Fibroblast of skin of left quadriceps (primary cell): Measurements from ENCODE around the gene PRELID1.

ENCODE experiments used
- DNase-seq, 2 experiments: peaks; one replicate each; pipeline ENCODE4 v3.0.0-alpha.2; 2013; ENCODE audit warnings: low read depth in 2 of 2

The PRELID1 gene

DNA sequence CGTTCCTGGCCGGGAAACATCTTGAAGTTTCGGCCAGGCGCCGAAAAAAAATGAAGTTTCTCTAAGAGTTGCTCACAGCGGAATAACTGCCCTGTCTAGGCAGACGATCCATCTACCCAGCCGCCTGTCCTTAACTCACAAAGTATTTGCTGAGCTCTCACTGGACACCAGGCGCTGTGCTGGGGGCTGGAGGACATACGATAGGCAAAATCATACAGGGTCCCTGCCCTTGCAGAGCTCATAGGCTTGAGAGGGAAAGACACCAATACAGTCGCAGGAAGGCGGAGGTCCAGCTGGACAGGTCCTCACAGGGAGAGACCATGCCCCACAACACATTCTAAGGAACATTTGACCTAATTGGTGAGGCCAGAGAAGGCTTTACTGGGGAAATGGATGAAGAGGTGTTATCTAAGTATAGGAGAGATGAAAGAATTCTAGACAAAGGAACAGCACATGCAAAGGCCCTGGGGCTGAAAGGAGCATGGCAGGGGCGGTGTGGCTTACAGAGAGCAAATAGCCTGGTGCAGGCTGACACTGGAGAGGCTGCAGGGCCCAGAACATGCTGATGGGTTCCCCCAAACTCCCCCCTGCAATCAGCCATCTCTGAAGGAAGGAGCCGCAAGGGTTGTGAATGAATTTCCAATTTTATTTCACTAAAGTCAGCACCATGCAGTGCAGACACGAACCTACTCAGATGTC is 10.1 kb downstream of the PRELID1 start:
- no peak for DNase-seq

DNA sequence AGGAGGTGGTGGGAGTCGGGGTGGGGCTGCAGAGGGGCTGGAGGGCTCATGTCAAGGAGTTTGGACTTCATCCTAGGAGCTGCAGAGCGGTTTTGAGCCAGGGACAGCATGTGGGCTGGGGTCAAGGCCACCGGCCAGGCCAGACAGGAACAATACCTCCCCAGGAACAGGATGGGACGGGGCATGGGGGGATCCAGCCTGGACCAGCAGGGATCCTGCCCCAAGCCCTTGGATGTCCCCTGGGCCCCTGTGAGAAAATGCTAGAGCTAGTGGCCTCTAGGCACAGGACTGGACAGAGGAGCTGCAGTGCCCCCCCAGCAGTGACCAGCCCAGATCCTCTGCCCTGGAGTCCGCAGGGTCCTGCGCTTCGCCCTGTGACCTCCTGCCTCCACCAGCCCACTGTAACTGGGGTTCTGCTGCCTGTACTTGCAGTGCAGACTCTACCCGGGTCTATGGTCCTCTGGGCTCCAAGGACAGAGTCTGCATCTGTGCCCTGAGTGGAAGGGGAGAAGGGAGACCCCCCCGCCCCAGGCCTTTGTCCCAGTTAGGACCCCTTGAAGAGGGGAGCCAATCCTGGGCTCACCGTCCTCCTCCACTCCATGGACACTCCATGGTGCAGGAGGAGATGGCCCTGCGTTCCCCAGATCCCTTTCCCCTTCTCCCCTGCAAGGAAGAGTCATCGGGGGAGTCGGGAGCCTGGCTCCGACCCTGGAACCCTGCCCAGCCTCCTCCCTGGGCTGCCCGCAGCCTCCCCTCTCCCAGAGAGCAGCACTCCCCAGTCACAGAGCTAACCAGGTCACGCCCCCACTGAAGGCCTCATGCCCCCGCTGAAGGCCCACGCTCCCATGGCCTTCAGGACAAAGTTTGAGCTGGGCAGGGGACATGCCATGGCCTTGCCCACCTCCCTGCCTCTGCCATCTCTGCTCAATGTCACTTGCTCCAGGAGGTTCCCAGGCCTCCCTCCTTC is 11.1 kb downstream of the PRELID1 start:
- no peak for DNase-seq

DNA sequence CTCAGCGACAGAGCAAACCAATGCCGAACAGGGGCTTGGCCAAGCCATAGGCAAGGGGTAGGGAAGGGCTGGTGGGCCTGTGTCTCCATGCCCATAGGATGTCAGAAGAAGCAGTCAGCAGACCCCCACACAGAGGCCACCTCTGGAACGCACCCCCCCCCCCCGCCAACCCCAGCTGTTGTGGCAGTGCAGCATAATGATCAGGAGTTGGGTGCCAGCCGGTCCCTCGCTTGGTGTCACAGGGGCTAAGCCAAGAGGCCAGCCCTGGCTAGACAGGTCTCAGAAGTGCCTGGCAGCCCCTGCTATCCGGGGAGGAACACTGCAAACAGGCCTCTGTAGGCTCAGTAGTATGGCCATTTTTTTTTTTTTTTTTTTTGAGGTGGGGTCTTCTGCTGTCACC is 11.8 kb downstream of the PRELID1 start:
- DNase-seq = no peak

DNA sequence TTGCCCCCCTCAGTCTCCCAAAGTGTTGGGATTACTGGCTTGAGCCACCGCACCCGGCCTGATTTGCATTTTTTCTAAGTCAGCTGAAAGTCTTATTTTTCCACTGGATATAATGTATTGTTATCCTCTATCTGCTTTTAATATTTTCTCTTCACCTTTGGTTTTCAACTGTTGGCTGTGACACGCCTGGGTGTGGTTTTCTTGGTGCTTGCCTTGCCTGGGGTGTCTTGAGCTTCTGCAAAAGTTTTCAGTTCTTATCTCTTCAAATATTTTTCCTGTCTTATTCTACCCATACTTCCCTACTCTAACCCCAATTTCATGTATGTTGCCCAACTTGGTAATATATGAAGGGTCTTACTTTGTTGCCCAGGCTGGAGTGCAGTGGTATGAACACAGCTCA is 12.4 kb downstream of the PRELID1 start:
- no peak for DNase-seq

DNA sequence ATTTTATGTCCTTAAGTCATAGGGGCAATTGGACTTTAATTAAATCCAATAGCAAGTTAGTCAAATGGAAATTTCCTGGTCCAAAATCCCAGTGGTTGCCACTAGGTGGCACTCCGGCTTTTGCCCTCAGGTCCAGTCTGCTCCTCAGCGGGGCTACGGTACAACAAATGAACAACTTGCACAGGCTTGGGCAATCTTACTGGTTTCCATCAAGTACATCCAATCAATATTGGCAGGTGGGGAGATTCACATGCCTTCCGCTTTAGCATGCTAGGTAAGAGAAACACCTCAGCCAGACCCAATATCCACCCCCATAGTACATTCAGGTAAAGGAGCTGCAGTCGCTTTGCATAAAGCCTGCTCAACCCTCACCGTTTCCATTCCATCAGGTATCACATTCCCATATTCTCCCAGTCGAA is 14.4 kb downstream of the PRELID1 start:
- DNase-seq = peak; percentile 31 to 40

DNA sequence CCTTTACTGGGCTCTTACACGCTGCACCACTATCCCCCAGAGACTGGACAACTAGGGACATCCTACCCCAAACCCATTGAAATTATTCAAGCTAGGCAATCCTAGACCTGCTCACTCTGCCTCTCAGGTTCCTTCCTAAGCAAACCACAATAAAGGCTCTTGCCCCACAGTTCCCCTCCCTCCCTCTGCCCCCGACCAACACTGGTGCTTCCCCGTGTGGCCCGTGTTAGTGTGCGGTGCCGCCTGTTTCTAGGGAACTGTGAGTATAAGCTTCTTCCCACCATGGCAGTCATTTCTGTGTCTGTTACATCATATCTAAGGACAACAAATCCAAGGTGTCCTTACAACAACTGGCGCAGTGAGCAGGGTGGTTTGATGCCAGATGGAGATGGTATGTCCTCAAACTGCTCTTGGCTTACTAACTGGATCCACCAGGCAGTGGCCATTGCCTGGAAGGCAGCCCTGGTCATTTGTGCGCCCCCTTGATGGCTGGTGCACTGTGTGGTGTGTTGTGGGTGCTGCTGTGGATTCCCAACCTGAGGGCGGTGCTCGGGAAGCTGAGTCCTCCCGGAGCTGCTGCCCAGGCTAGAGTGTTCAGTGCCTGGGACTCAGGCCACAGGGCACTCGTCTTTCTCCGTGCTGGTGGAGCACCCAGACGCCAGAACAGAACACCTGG is 16.5 kb downstream of the PRELID1 start:
- DNase-seq = no peak

DNA sequence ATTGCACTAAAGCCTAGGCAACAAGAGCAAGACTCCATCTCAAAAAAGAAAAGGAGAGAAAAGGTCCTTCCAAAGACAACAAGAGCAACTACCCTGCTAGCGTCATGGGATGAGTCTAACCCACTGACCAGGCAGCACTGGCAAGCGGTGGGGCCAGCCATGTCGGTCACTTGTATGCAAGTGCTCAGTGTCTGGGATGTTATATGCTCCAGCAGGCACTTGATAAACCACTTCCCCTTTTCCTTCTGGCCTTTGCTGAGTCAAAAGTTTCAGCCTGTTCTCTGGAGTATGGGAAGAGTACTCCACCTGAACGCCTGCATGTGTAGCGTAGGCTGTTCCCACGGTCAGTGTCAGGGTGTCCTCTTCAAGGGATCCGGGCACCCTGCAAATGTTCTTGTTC is 17.3 kb downstream of the PRELID1 start:
- DNase-seq = no peak

DNA sequence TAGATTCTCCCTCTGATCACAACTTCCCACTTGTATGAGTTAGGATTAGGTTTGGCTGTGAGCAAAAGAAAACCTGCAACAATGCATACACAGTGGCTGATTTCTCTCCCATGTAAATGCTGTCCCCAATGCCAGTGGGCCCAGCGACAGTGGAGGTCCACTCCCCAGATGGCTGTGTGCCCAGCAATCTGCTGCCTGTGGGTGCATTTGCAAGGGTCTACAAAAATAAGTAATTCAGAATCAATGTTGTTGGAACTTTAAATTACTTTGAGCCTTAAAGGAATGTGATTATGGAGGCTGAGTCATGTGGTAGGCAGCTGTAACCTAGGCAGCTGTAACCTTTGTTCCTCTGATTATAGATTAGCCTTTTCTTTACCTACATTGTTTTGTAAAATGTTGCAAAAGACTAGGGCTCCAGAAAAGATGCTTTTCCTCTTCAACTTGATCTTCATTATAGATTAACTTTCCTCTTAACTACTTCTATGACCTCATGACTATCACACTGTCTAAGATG is 22.3 kb downstream of the PRELID1 start:
- DNase-seq = no peak

DNA sequence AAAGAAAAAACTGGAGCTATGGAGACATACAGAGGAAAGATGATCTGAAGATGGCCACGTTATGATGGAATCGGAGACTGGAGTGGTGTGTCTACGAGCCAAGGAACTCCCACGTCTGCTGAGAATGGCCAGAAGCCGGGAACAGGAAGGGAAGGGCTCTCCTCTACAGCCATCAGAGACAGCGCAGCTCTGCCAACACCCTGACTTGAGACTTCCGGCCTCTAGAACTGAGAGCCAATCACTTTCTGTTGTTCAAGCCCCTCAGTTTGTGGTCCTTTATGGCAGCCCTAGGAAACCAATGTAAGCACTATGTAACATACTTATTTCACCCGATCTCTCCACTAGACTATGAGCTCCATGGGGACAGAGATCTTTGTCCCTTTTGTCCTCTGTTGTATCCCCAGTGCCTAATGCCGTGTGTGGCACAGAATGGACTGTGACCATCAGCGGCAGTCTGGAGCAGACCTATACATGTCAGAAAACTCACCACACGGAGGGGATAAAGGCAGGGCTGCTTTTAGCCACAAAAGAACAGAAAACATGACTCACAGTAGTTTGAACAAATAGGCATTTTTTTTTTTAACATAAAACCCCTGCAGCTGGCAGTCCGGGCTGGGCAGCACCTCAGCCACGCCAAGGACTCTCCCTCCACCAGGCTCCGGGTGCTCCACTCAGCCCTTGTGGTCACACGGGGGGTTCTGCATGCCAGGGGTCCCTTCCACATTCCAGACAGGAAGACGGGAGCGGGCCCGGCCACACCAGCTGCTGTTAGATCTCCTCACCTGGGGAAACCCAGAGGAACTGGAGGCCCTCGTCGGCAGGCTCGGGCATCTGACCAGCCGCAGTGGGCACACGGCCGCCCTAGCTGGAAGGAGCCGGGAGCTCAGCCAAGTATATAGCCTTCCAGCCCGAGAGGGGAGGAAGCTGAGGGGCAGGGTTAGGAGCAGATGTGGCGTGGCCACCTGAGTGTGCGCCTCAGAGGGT is 24.2 kb downstream of the PRELID1 start:
- no peak for DNase-seq

DNA sequence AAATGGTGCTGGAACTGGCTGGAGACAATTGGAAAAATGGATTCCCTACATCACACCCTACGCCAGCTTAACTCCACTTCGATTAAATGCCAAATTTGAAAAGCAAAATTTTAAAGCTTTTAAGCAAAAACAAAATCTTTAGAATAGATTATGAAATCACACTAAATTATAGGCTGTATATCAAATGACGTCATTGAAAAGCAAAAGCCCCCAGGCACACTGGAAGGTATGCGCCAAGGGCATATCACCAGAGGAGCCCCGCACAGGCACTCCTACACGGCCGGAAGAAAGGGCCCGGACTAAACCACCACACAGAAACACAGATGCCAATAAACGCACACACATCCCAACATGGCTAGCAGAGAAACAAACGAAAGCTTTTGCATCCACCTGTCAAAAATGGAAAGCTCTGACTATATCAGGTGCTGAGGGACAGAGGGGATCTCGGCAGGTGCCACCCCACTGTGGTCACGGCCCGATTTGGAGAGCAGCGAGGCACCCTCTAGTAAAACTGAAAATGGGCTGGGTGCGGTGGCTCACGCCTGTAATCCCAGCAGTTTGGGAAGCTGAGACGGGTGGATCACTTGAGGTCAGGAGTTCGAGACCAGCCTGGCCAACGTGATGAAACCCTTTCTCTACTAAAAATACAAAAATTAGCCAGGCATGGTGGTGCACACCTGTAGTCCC is 25.1 kb downstream of the PRELID1 start:
- no peak for DNase-seq

DNA sequence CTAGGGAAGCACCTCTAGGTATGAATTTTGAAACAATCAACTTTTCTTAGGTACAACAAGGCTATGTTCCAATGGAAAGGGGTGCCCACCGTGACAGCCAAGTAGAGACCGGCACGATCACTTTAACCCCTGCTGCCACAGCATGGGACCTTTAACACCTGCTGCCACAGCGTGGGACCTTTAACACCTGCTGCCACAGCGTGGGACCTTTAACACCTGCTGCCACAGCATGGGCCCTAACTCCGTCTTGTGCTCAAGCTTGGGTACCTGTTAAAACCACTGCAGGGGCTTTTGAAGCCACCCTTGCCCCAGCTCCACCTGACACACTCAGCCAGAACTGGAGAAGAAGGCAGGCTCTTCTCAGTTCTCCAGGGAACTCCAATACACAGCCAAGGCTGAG is 26.3 kb downstream of the PRELID1 start:
- no peak for DNase-seq

DNA sequence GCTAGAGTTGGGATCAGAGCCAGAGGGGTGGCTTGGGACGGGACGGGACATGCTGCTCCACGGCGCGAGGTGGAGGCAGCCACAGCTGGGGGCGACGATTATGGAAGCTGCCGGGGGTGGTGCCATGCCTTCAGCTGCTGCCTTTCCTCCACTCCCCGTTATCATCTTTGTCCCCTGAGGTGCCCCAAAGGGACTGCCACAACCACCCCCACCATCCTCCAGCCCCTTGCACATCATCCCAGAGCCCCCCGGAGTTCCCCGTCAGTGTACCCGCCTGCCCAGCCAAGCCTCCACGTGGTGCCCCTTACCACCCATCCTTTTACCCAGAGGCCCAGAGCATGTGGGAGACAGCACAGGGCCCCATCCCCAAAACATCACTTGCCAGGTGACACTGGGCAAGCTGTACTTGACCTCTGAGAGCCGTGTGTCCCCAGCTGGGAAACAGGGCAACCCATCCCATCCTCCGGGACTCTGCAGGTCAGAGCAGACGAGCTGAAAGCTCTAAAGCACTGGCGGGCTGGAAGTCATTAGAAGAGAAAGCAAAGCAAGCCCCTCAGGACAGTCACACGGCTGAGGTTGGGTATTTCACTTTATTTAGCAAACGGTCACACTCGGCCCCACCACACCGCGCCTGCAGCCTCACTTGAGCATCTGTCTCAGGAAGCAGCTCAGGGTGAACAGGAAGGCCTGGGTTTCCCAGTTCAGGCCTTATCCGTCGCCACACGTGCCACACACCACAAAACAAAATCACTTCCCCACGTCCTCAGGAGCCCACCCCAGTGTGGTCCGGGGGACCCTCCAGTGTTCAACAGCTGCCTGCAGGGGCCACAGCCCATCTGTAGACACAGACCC is 27.6 kb downstream of the PRELID1 start:
- no peak for DNase-seq

DNA sequence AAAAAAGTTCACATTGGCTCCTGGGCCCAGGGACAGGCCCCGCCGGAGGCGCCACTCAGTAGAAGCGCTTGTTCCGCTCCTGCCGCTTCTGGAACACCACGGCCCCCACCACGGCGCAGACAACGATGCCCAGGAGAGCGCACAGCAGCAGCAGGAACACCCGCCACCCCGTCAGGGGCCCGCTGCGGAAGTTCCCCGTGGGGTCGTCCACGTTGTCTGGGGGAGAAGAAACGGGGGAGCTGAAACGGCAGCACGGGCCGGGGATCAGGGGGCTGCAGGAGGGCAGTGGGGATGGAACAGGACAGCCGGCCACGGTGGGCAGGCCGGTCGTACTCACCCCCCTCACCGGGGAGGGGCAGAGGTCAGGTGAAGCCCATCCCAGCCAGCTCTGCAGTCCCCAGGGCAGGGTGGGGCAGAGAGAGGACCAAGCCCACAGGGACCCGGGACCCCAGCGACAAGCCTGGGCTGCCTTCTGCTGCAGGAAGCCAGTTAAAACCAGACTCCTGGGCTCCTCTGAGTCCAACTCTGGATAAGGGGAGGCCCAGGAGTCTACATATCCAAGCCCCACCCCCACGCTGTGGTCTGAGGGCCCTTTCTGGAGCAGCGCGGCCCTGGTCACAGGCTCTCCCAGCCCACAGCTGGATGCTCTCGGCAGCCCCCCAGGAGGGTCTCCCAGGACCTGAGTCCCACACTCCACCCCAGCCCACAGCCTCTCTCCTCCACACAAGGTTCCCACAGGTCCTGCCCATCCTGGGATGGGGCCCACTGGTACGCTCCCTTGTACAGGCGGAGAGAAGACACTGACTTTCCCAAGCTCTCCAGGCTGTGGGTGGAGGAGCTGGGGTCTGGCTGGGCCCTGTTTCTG is 28.7 kb downstream of the PRELID1 start:
- DNase-seq = no peak

DNA sequence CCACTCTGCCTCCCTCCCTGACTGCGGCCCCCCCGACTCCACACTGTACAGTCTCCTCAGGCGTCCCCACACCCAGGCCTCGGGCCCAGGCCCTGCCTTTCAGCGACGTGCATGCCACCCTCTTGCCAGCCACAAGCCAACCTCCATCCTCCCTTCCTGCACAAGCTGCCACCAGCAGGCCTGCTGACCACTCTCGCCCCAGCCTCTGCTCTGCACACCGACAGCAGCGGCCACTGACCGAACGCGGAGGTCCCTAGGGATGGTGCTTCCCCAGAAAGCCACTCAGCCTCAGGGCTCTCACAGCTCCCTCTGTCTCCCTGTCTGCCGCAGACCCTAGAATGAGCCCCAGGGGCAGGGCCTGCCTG is 29.3 kb downstream of the PRELID1 start:
- no peak for DNase-seq

DNA sequence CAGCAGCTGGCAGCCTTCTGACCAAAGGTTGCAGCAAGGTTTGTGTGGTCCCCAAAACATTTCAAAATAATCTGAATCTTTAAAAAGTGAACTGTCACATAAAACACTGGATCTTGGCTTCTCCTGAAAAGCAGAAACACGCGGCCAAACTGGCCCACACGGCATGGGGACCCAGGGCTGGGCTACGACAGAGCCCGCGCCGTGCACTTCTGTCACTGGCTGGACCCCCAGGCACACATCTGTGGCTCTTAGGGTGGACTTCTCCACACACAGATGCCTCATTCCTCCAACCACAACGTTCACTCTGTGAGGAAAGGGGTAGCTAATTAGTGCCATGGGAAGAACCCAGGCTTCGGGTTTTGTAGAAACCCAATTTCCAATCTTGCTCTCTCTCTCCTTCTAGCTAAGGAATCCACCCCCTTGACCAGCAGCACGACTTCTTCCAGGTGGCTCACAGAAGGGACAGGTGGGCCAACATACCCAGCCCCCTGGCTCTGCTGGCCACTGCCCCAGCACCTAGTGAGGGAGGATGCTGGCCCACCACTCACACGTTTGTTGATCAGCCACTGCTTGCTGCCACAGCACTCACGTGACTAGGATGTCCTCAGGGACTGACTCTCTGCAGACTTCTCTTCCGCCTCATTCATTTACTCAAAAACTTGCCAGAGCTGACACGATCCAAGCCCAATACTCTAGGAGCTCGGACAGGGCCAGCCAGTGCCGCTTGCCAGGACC is 30.0 kb downstream of the PRELID1 start:
- DNase-seq = no peak

DNA sequence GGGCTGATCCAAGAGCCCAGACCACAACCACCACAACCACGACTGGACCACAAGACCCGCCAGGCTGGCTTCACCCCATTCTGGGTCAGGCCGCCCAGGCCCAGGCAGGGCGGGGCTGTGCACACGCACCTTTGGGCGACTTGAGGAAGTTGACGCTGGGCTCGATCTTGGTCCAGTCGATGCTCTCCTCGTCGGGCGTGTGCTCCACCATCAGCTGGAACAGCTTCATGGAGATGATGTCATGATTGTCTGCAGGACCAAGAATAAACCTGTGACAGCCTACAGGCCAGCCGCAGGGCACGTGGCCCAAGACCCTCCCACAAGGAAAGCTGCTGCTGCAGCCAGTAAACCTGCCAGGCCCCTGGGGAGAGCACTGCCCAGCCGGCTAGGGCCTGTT is 30.6 kb downstream of the PRELID1 start:
- no peak for DNase-seq

DNA sequence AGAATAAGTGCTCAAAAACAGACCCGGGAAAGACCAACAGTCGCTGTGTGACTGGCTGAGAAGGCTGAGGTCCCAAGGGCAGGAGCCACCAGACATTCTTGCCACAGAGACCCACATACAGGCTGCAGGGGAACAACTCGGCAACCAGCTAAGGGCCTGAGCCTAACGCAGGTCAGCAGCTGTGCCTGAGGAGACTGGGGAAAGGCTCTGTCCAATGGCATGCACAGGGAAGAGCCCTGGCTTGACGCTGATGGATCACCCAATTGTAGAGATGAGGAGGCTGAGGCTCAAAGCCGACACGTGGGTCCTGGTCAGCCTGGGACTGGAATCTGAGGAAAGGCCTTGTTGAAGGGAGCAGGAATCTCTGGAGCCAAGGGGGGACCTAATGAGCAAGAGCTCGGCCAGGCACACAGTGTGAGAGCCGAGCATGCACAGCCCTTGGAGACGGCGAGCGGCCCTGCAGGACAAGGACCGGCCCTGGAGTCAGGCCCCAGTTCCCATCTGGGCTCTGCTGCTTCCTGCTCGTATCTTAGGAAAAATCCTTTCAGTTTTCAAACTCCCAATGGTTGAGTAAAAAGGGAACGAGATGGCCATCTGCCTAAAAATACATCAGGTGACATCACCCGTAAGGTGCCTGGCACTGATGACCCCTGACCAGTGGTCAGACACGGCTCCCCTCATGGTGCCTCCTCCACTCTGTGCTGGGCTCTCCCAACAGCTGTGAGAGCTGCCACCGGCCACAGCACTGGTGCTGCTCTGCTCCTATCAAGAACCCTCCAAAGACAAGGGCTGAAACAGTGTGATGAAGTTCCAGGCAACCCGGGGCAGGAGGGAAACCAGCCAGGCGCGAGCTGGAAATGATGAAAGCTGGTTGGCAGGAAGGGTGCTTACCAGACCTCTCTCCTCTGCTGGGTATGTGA is 31.4 kb downstream of the PRELID1 start:
- no peak for DNase-seq
